Hematopoietic multipotent progenitor cell treated with erythropoietin and hydrocortisone succinate and interleukin-3 and kit ligand, for 4 days (in vitro differentiated cells): ENCODE data around the gene ISG15.

Experiments used
- DNase-seq: peaks from one replicate; pipeline ENCODE4 v3.0.0-alpha.2; 2015

ISG15 gene

GRCh38 chr1:1062348-1063163 lies 49.3 kb downstream of the ISG15 start:
- DNase-seq, result no peak

- DNase-seq, result no peak
Observed at GRCh38 chr1:1063261-1063944, 50.1 kb downstream of the ISG15 start.
